Right lobe of liver (tissue), 4 donors: Measurements from ENCODE around the gene NOM1.

Source experiments
- POLR2A ChIP-seq: fragments of 450-650 bp; IDR thresholded peaks from one replicate; pipeline ENCODE4 v1.6.1; 2017; ENCODE audit warnings: antibody characterized with exemption, mild to moderate bottlenecking
- TF ChIP-seq, protein P1 (sequence below), 4 donors: fragments of 200-600 bp in 3 of 4; fragments of 450-650 bp in 1 of 4; IDR thresholded peaks; one replicate each; pipeline versions ENCODE4 v1.5.1 to v1.8.0; 2016 to 2022; ENCODE audit warnings: antibody characterized with exemption in 4 of 4, mild to moderate bottlenecking in 2 of 4
- donor health status: DM: no; HTN: no; CAD: no.
- donor health status: DM: no; HTN: no; CAD: no.
- donor health status: DM: no; HTN: yes; CAD: no.

DNA sequence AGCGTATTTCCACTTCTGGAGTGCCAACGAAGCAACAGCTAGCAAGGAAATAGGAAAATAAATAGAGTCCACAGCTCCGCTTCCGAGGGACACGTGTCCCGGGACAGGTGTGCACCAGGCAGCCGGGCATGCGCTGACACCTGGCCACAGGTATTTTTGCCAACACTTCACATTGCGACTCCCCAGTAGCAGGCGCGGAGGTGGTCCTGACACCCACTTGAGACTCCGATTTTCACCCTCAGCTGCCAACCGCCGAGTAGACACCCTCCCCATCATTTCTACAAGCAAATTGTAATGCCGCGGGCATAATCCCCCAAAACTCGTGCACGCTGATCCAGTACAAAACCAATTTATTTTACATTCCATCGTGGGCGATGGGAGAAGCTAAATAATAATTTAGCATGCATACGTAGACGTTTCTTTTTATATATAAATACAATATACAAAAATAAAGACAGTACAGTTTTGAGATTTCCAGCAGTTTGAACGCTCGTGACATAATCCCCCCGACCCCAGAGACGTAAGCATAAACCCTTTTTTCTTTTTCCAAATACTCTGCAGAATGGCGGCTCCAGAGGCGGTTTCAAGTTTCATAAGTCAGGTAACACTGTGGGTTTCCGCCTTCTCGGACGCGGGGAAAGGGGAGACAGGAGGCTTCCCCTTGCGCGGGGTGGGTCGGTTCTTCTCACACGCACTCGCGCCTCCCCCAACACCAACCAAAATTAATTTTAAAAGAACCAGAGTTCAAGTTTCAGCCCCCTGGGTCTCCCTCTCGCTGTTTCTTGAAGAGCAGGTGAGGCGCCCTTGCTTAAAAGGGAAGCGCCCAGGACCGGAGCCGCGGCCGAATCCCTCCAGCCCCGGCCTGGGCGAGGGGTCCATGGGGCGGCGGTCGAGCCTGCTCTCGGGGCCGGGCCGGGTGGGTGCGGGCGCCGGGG, 55.3 kb downstream of the NOM1 start:
- TF ChIP-seq, protein P1, sequence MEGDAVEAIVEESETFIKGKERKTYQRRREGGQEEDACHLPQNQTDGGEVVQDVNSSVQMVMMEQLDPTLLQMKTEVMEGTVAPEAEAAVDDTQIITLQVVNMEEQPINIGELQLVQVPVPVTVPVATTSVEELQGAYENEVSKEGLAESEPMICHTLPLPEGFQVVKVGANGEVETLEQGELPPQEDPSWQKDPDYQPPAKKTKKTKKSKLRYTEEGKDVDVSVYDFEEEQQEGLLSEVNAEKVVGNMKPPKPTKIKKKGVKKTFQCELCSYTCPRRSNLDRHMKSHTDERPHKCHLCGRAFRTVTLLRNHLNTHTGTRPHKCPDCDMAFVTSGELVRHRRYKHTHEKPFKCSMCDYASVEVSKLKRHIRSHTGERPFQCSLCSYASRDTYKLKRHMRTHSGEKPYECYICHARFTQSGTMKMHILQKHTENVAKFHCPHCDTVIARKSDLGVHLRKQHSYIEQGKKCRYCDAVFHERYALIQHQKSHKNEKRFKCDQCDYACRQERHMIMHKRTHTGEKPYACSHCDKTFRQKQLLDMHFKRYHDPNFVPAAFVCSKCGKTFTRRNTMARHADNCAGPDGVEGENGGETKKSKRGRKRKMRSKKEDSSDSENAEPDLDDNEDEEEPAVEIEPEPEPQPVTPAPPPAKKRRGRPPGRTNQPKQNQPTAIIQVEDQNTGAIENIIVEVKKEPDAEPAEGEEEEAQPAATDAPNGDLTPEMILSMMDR (IDR thresholded peaks at IDR 0.05) = no peak
- no peak for TF ChIP-seq POLR2A
